Adrenal gland (tissue), 5 donors: Measurements from ENCODE around the gene VSIG2.

ENCODE experiments used
- POLR2A ChIP-seq, 2 donors: fragments of 450-650 bp; IDR thresholded peaks; one replicate each; pipeline ENCODE4 v1.6.1; 2017; ENCODE audit warnings: antibody characterized with exemption in 2 of 2, mild to moderate bottlenecking in 2 of 2, moderate library complexity in 1 of 2
- TF ChIP-seq, protein P1 (sequence below), 6 experiments: fragments of 450-650 bp in 4 of 6; fragments of 200-600 bp in 2 of 6; sonication (generic) in 1 of 6; IDR thresholded peaks; 1 replicate in 5 of 6; 2 replicates in 1 of 6; pipeline versions ENCODE4 v1.5.1 to v1.8.0; 2016 to 2021; ENCODE audit warnings: antibody characterized with exemption in 6 of 6, mild to moderate bottlenecking in 2 of 6, moderate library complexity in 1 of 6
- donor health status: DM: no; HTN: no; CAD: no.

GRCh38 chr11:124748481-124749343 is 3.3 kb downstream of the VSIG2 start:
- TF ChIP-seq POLR2A (IDR thresholded peaks at IDR 0.05): no peak
- TF ChIP-seq, protein P1, sequence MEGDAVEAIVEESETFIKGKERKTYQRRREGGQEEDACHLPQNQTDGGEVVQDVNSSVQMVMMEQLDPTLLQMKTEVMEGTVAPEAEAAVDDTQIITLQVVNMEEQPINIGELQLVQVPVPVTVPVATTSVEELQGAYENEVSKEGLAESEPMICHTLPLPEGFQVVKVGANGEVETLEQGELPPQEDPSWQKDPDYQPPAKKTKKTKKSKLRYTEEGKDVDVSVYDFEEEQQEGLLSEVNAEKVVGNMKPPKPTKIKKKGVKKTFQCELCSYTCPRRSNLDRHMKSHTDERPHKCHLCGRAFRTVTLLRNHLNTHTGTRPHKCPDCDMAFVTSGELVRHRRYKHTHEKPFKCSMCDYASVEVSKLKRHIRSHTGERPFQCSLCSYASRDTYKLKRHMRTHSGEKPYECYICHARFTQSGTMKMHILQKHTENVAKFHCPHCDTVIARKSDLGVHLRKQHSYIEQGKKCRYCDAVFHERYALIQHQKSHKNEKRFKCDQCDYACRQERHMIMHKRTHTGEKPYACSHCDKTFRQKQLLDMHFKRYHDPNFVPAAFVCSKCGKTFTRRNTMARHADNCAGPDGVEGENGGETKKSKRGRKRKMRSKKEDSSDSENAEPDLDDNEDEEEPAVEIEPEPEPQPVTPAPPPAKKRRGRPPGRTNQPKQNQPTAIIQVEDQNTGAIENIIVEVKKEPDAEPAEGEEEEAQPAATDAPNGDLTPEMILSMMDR (IDR thresholded peaks at IDR 0.05): no peak
